Mucosa of descending colon (tissue), 3 donors: ENCODE data around the gene KCNQ5. TPM values are rescaled to one million over a fixed set of nuclear protein-coding genes. Genes with fewer than 3 reads are reported as not detected.

Experiments
- ATAC-seq: fragments of 200-7000 bp; cut with Tn5 transposase; one replicate; pipeline ENCODE4 v1.9.1; 2020; ENCODE audit warnings: mild to moderate bottlenecking, moderate library complexity
- DNase-seq, 3 donors: peaks; one replicate each; pipeline ENCODE4 v3.0.0-alpha.2; 2020
- H3K36me3 ChIP-seq: fragments of 200-600 bp; one replicate; pipeline ENCODE4 v1.8.0; 2021; ENCODE audit warnings: low read depth, mild to moderate bottlenecking
- H3K4me1 ChIP-seq: fragments of 200-600 bp; one replicate; pipeline ENCODE4 v1.8.0; 2021; ENCODE audit warnings: low read depth, mild to moderate bottlenecking
- H3K4me3 ChIP-seq: fragments of 200-600 bp; one replicate; pipeline ENCODE4 v1.8.0; 2021; ENCODE audit warnings: mild to moderate bottlenecking
- H3K9me3 ChIP-seq: fragments of 200-600 bp; one replicate; pipeline ENCODE4 v1.8.0; 2021; ENCODE audit warnings: mild to moderate bottlenecking
- intact Hi-C, 2 donors: fragments of 100-400 bp; cut with DNase I in 1 of 2; cut with micrococcal nuclease in 1 of 2; formaldehyde crosslinking; loops; one replicate each; pipeline versions ENCODE4 v1.11.0 to v1.11.1; 2022; cut with DNase I, micrococcal nuclease
- total RNA-seq, 3 donors: library from RNA; stranded (reverse); fragmentation: NEBNext Ultra II Directional in 2 of 3; extraction: Animal tissue kit (Norgen Biotek cat#: 25700) in 2 of 3; gene quantifications; one replicate each; pipeline versions ENCODE4 v1.2.1 to v1.2.4, GENCODE V29; 2021 to 2023
- TF ChIP-seq, protein P1 (sequence below): fragments of 200-600 bp; IDR thresholded peaks from one replicate; pipeline ENCODE4 v1.8.0; 2022; ENCODE audit warnings: antibody characterized with exemption, mild to moderate bottlenecking
- donor health status: DM: no; HTN: no; CAD: no; lungs with moderate emphysema.
- donor health status: DM: no; HTN: no; CAD: no.
- donor health status: DM: no; HTN: yes; CAD: no.

KCNQ5 gene
- total RNA-seq, 3 donors from 2014 or later: 0.14 to 2.3 (median 0.17) TPM

DNA sequence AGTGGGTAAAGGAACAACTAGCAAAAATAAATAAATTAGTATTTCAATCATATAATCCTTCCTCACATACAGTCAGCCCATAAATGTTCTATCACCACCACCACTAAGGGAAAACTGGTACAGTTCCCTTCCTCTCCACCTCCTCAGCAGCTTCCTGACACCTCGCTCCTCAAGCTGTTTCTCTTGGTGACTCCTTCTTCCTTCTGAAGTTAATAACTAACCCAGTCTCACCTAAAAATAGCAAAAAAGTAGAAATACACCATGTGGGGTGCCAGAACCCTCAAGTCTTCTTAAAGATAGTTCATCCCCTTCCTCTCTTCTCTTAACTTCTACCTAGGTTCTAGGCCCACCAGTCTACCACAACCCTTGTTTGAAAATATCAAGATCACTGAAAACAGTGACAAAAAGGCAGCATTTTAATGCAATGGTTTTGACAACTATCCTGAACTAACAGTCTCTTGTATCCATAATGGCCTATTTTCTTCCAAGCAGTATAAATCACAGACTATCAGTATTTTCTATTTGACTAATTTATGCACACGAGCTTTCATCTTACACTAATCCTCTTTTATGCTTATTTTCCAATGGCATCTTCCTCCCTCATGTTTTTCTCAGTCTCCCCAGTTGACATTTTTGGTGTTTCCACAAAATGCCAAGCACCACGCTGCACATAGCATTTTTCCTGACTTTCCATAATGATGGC, 518.0 kb downstream of the KCNQ5 start:
- TF ChIP-seq, protein P1, sequence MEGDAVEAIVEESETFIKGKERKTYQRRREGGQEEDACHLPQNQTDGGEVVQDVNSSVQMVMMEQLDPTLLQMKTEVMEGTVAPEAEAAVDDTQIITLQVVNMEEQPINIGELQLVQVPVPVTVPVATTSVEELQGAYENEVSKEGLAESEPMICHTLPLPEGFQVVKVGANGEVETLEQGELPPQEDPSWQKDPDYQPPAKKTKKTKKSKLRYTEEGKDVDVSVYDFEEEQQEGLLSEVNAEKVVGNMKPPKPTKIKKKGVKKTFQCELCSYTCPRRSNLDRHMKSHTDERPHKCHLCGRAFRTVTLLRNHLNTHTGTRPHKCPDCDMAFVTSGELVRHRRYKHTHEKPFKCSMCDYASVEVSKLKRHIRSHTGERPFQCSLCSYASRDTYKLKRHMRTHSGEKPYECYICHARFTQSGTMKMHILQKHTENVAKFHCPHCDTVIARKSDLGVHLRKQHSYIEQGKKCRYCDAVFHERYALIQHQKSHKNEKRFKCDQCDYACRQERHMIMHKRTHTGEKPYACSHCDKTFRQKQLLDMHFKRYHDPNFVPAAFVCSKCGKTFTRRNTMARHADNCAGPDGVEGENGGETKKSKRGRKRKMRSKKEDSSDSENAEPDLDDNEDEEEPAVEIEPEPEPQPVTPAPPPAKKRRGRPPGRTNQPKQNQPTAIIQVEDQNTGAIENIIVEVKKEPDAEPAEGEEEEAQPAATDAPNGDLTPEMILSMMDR: no peak
- no peak for ATAC-seq

DNA sequence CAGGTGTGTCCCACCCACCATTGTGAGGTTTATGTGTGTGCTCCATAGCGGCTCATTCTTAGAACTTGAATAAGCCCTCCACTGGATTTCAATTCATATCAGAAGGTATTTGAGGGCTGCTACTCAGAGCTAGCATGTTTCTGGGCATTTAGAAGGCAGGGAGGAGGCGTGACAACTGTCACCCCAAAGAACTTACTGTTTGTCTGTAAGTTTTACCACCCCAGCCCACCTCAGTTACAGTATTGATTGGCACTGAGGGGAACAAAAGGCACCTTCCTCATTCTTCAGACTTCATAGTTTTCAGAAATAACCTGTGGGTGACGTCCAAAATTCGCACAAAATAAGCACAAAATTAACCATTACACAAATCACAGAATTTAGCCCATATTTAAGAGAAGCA, 521.7 kb downstream of the KCNQ5 start:
- H3K9me3 ChIP-seq: no peaks in the 10 kb centered on the region
- ATAC-seq: no peak
- TF ChIP-seq, protein P1: no peak
- no peaks in the 10 kb centered on the region for H3K36me3 ChIP-seq
- no peaks in the 10 kb centered on the region for H3K4me1 ChIP-seq
- DNase-seq: no peak
- intact Hi-C loops: no loop called here
- H3K4me3 ChIP-seq: no peak overlapping the region

More for the DNA sequence above, 518.0 kb downstream of the KCNQ5 start:
- Histone ChIP-seq H3K4me3 (no peak overlapping the region), H3K36me3 (no peaks in the 10 kb centered on the region), H3K4me1 (no peaks in the 10 kb centered on the region), H3K9me3 (no peaks in the 10 kb centered on the region)
- intact Hi-C loops: no loop called here
- DNase-seq: no peak

DNA sequence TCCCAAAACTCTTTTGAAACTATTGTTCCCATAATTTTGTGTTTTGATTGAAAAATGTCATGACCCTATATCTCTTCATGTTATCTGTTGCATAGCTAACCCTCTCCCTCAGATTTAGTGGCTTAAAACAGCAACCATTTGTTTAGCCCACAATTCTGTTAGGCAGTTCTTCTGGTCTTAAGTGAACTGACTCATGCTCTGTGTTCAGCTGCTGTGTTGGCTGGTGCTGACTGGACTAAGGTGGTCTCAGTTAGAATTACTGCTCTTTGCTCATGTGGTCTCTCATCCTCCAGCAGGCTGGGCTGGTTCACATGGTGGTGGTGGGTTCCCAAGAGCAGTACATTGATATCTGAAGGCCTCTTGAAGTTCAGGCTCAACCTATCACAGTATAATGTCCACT, 522.7 kb downstream of the KCNQ5 start:
- H3K4me1 ChIP-seq: no peaks in the 10 kb centered on the region
- H3K4me3 ChIP-seq: no peak overlapping the region
- intact Hi-C loops: no loop called here
- TF ChIP-seq, protein P1: no peak
- no peaks in the 10 kb centered on the region for H3K36me3 ChIP-seq
- ATAC-seq: no peak
- no peaks in the 10 kb centered on the region for H3K9me3 ChIP-seq
- DNase-seq: no peak

DNA sequence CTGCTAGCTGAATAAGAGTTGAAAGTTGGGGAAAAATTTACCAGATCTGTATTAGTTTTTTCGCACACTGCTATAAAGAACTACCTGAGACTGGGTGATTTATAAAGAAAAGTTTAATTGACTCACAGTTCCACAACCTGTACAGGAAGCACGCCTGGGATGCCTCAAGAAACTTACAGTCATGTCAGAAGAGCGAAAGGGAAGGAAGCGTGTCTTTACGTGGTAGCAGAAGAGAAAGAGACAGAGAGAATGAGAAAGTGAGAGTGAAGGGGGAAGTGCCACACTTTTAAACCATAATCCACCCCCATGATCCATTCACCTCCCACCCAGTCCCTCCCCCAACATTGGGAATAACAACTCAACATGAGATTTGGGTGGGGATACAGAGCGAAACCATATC, 523.8 kb downstream of the KCNQ5 start:
- intact Hi-C loops: no loop called here
- TF ChIP-seq, protein P1: no peak
- no peaks in the 10 kb centered on the region for H3K9me3 ChIP-seq
- H3K4me3 ChIP-seq: no peak overlapping the region
- ATAC-seq (no peak), DNase-seq (no peak)
- no peaks in the 10 kb centered on the region for H3K36me3 ChIP-seq
- H3K4me1 ChIP-seq: no peaks in the 10 kb centered on the region

DNA sequence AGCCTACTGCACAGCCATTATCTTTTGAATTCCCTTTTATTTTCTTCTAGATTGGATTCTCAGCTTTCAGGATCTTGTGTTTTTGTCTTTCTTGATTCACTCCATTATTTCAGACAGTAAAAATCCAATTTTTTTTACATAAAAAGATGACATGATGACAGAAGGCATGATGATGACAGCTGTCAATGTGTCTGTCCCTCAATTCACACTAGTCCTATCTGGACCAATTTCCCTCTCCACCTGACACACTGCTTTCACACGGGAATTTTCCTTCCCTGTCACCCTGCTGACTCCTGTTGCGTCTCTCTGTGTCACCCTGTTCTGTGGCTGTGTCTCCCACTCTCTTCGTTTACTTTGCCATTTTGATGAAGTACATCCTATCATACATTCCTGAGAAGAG, 529.9 kb downstream of the KCNQ5 start:
- TF ChIP-seq, protein P1: no peak
- Histone ChIP-seq H3K36me3 (no peaks in the 10 kb centered on the region), H3K4me1 (no peaks in the 10 kb centered on the region), H3K4me3 (no peak overlapping the region), H3K9me3 (no peaks in the 10 kb centered on the region)
- no peak for ATAC-seq
- intact Hi-C loops: no loop called here
- no peak for DNase-seq

DNA sequence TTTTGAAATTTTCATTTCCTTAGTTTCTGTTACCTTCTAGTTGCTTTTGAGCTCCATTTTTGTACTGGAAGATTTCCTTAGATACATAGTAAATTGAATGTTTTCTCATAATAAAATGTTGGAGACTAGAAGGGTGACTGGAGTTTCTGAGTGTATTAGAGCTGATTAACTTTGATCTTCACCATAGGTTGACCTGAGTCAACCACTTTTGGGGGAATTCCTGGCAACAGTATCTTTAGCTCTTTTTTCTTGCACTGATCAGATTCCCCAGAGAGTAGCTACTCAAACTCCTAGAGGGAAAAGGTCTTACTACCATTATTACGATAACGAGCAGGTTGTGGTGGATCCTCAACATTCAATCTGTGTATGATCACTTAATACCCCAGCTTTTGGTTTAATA, 530.7 kb downstream of the KCNQ5 start:
- no peaks in the 10 kb centered on the region for H3K4me1 ChIP-seq
- no peaks in the 10 kb centered on the region for H3K36me3 ChIP-seq
- DNase-seq: no peak
- ATAC-seq: no peak
- TF ChIP-seq, protein P1: no peak
- intact Hi-C loops: no loop called here
- H3K4me3 ChIP-seq: no peak overlapping the region
- no peaks in the 10 kb centered on the region for H3K9me3 ChIP-seq
